ENCODE data around the gene VAT1.

The VAT1 gene

GRCh38 chr17:43020789-43021740, 1.1 kb downstream of the VAT1 start:
- DNase-seq, result peak in 2 of 3 experiments; percentile 10 to 28
- Mint-ChIP-seq H3K36me3 (ENCODE audit: insufficient read depth) (peaks cover 27% of the 10 kb centered on the region), H3K4me3 (peak overlapping the region; percentile 84), H3K27ac (peak overlapping the region in 1 of 2 donors; percentile 67), H3K4me1 (ENCODE audit: low read depth in 2 of 2) (peaks cover 32 to 42% of the 10 kb centered on the region in 2 donors), H3K9me3 (no peaks in the 10 kb centered on the region), H3K27me3 (no peaks in the 10 kb centered on the region)
- ATAC-seq (replicated peaks), result no peak

- Mint-ChIP-seq H3K4me1 (ENCODE audit: low read depth in 2 of 2) (peaks cover 29 to 37% of the 10 kb centered on the region in 2 donors), H3K36me3 (ENCODE audit: insufficient read depth) (peaks cover 27% of the 10 kb centered on the region), H3K4me3 (peak overlapping the region; percentile 84), H3K27me3 (no peaks in the 10 kb centered on the region), H3K27ac (peak overlapping the region; percentile 32 to 50), H3K9me3 (no peaks in the 10 kb centered on the region)
- no peak for ATAC-seq (replicated peaks)
- DNase-seq, result no peak
These were observed 2.1 kb downstream of the VAT1 start for GRCh38 chr17:43020030-43020621.

GRCh38 chr17:43019418-43019817, 2.8 kb downstream of the VAT1 start:
- Mint-ChIP-seq H3K36me3 (ENCODE audit: insufficient read depth) (peaks cover 26% of the 10 kb centered on the region), H3K27me3 (no peaks in the 10 kb centered on the region), H3K4me3 (peak overlapping the region; percentile 1 to 25), H3K4me1 (ENCODE audit: low read depth in 2 of 2) (peaks cover 24 to 32% of the 10 kb centered on the region in 2 donors), H3K27ac (peak overlapping the region in 1 of 2 donors; percentile 50), H3K9me3 (no peaks in the 10 kb centered on the region)
- no peak for DNase-seq
- ATAC-seq (replicated peaks), result no peak

GRCh38 chr17:43018932-43019331, 3.3 kb downstream of the VAT1 start:
- no peaks in the 10 kb centered on the region for H3K27me3 Mint-ChIP-seq
- no peak overlapping the region for H3K4me3 Mint-ChIP-seq
- DNase-seq, result no peak
- H3K36me3 Mint-ChIP-seq (ENCODE audit: insufficient read depth), result peaks cover 28% of the 10 kb centered on the region
- H3K27ac Mint-ChIP-seq, result peak overlapping the region; percentile 50 to 88
- H3K9me3 Mint-ChIP-seq, result no peaks in the 10 kb centered on the region
- ATAC-seq (replicated peaks), result no peak
- H3K4me1 Mint-ChIP-seq (ENCODE audit: low read depth in 2 of 2), result peaks cover 22 to 29% of the 10 kb centered on the region in 2 donors

- no peaks in the 10 kb centered on the region for H3K27me3 Mint-ChIP-seq
- H3K4me1 Mint-ChIP-seq (ENCODE audit: low read depth in 2 of 2), result peaks cover 24 to 29% of the 10 kb centered on the region in 2 donors
- peaks cover 32% of the 10 kb centered on the region for H3K36me3 Mint-ChIP-seq (ENCODE audit: insufficient read depth)
- H3K9me3 Mint-ChIP-seq, result no peaks in the 10 kb centered on the region
- peak; percentile 65 for ATAC-seq (replicated peaks)
- no peak overlapping the region for H3K4me3 Mint-ChIP-seq
- peak overlapping the region; percentile 44 to 88 for H3K27ac Mint-ChIP-seq
- DNase-seq, result peak in 1 of 3 experiments; percentile 8
These were observed 4.0 kb downstream of the VAT1 start for GRCh38 chr17:43018008-43018853.

GRCh38 chr17:43016216-43016615, 6.0 kb downstream of the VAT1 start:
- H3K27ac Mint-ChIP-seq, result peak overlapping the region in 1 of 2 donors; percentile 59

GRCh38 chr17:43015579-43015978, 6.6 kb downstream of the VAT1 start:
- H3K9me3 Mint-ChIP-seq, result no peaks in the 10 kb centered on the region
- peaks cover 38% of the 10 kb centered on the region for H3K36me3 Mint-ChIP-seq (ENCODE audit: insufficient read depth)
- no peak overlapping the region for H3K4me3 Mint-ChIP-seq
- peak overlapping the region in 1 of 2 donors; percentile 59 for H3K27ac Mint-ChIP-seq
- DNase-seq (no peak), ATAC-seq (replicated peaks) (no peak)
- no peaks in the 10 kb centered on the region for H3K27me3 Mint-ChIP-seq
- H3K4me1 Mint-ChIP-seq (ENCODE audit: low read depth in 2 of 2), result peaks cover 19 to 26% of the 10 kb centered on the region in 2 donors

More at GRCh38 chr17:43016216-43016615, 6.0 kb downstream of the VAT1 start:
- no peaks in the 10 kb centered on the region for H3K9me3 Mint-ChIP-seq
- no peak overlapping the region for H3K4me3 Mint-ChIP-seq
- peaks cover 22 to 30% of the 10 kb centered on the region in 2 donors for H3K4me1 Mint-ChIP-seq (ENCODE audit: low read depth in 2 of 2)
- H3K27me3 Mint-ChIP-seq, result no peaks in the 10 kb centered on the region
- H3K36me3 Mint-ChIP-seq (ENCODE audit: insufficient read depth), result peaks cover 41% of the 10 kb centered on the region
- DNase-seq, result no peak
- ATAC-seq (replicated peaks), result no peak

GRCh38 chr17:43014649-43015542, 7.3 kb downstream of the VAT1 start:
- Mint-ChIP-seq H3K36me3 (ENCODE audit: insufficient read depth) (peaks cover 35% of the 10 kb centered on the region), H3K4me1 (ENCODE audit: low read depth in 2 of 2) (peaks cover 20 to 23% of the 10 kb centered on the region in 2 donors), H3K27me3 (no peaks in the 10 kb centered on the region), H3K4me3 (no peak overlapping the region), H3K9me3 (no peaks in the 10 kb centered on the region), H3K27ac (peak overlapping the region in 1 of 2 donors; percentile 59)
- no peak for ATAC-seq (replicated peaks)
- no peak for DNase-seq

GRCh38 chr17:43014020-43014648, 8.1 kb downstream of the VAT1 start:
- no peak for ATAC-seq (replicated peaks)
- Mint-ChIP-seq H3K9me3 (no peaks in the 10 kb centered on the region), H3K27me3 (no peaks in the 10 kb centered on the region), H3K4me3 (no peak overlapping the region), H3K4me1 (ENCODE audit: low read depth in 2 of 2) (peaks cover 13 to 17% of the 10 kb centered on the region in 2 donors), H3K36me3 (ENCODE audit: insufficient read depth) (peaks cover 35% of the 10 kb centered on the region), H3K27ac (peak overlapping the region; percentile 59 to 65)
- no peak for DNase-seq

GRCh38 chr17:43013296-43013695, 8.9 kb downstream of the VAT1 start:
- Mint-ChIP-seq H3K4me1 (ENCODE audit: low read depth in 2 of 2) (peaks cover 10 to 12% of the 10 kb centered on the region in 2 donors), H3K9me3 (no peaks in the 10 kb centered on the region), H3K4me3 (no peak overlapping the region), H3K27me3 (no peaks in the 10 kb centered on the region), H3K27ac (peak overlapping the region in 1 of 2 donors; percentile 65), H3K36me3 (ENCODE audit: insufficient read depth) (peaks cover 31% of the 10 kb centered on the region)
- ATAC-seq (replicated peaks), result no peak
- no peak for DNase-seq

GRCh38 chr17:43011728-43012472, 10.3 kb downstream of the VAT1 start:
- no peak overlapping the region for H3K4me3 Mint-ChIP-seq
- peak overlapping the region; percentile 12 to 65 for H3K27ac Mint-ChIP-seq
- H3K4me1 Mint-ChIP-seq (ENCODE audit: low read depth in 2 of 2), result peaks cover 12 to 14% of the 10 kb centered on the region in 2 donors

More at GRCh38 chr17:43011728-43012472, 10.3 kb downstream of the VAT1 start:
- Mint-ChIP-seq H3K27me3 (no peaks in the 10 kb centered on the region), H3K9me3 (no peaks in the 10 kb centered on the region), H3K36me3 (ENCODE audit: insufficient read depth) (peaks cover 31% of the 10 kb centered on the region)
- no peak for DNase-seq
- no peak for ATAC-seq (replicated peaks)
